ENCODE measurements around the gene PADI3. TPM values are rescaled to one million over a fixed set of nuclear protein-coding genes. Genes with fewer than 3 reads are reported as not detected.

Gene PADI3
- polyA plus RNA-seq, 2 of the 4 experiments (the other 2 are of a cell fraction) = 0.99 to 2.4 TPM

DNA sequence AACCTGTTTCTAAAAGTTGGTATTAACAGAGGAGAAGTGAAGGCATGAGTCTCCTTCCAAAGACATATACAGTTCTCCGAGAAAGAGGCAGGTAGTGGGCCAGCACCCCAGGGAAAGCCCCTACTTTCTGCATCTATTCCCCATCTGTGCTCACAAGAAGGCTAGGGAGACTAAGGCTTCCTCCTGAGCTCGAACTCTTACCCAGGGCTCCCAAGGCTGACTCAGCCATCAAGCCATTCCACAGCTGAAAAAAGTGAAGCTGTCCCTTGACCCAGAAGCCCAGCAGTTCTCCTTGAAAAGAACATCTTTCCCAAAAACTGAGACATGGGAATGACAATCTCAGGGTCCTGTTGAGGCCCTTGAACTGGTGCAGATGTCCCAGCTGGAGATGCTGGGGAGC is 1.9 kb upstream of the PADI3 start (continued):
- TF ChIP-seq RFX5 (IDR thresholded peaks at IDR 0.05) (no peak), FOSL2 (IDR thresholded peaks at IDR 0.05) (no peak), FOSL2 (CRISPR knock-in tag; IDR thresholded peaks at IDR 0.05) (no peak)

DNA sequence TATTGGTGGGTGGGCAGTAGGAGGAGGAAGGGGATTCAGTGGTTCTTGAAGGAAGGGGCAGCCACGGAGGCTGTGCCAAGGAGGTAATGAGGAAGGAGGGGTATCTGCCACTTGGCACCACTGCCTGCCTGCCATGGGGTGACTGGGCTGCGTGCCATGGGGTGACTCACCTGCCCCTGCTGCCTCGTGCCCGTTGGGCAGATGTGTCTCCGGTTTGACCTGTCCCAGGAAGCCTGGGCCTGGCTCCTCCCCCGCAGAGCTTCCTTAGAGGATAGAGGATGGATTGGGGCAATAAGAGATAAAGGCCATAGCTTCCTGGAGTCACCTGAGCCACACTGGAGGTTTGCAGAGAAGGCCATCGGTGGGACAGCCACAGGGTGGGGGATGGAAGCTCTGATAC is 1.7 kb downstream of the PADI3 start:
- DNase-seq (ENCODE audit: low read depth in 1 of 2, low spot score in 1 of 2) (peak; percentile 80 to 82), FAIRE-seq (no peak), ATAC-seq (peak; percentile 86 to 89)
- Histone ChIP-seq H3K4me2 (peak overlapping the region; percentile 86), H3K4me3 (no peak overlapping the region), H3K9me3 (no peaks in the 10 kb centered on the region), H3K27ac (peak overlapping the region; percentile 92 to 97), H3K4me1 (peaks cover 30% of the 10 kb centered on the region)
- WGBS (ENCODE audit: missing lambda C conversion rate) = 5% methylated on average over 6 of the region's 7 CpGs
- TF ChIP-seq POLR2A (IDR thresholded peaks at IDR 0.05; ENCODE audit: low read length) (no peak), RAD21 (conservative IDR thresholded peaks at IDR 0.05 in 1 of 2, IDR thresholded peaks at IDR 0.05 in 1 of 2) (no peak), BHLHE40 (IDR thresholded peaks at IDR 0.05; ENCODE audit: low read depth, low read length) (no peak), NPAS2 (CRISPR knock-in tag; IDR thresholded peaks at IDR 0.05; ENCODE audit: borderline replicate concordance) (no peak), HOXA7 (CRISPR knock-in tag; IDR thresholded peaks at IDR 0.05) (no peak), FOSL2 (IDR thresholded peaks at IDR 0.05) (peak; percentile 38; the same call in 1 of the 2 replicates), FOSL2 (CRISPR knock-in tag; IDR thresholded peaks at IDR 0.05) (peak; percentile 89), EP300 (IDR thresholded peaks at IDR 0.05) (peak in 1 of 2 experiments; percentile 37; a peak in 2 of 5 replicates), NFE2L2 (conservative IDR thresholded peaks at IDR 0.05; ENCODE audit: low read length) (no peak), ZSCAN20 (CRISPR knock-in tag; IDR thresholded peaks at IDR 0.05) (no peak), MAZ (IDR thresholded peaks at IDR 0.05; ENCODE audit: borderline replicate concordance, low read depth, low read length) (no peak), SMC3 (IDR thresholded peaks at IDR 0.05) (no peak), EHMT2 (IDR thresholded peaks at IDR 0.05; ENCODE audit: low read depth) (no peak), FOXS1 (CRISPR knock-in tag; IDR thresholded peaks at IDR 0.05) (no peak), KDM5A (IDR thresholded peaks at IDR 0.05) (no peak), CBX8 (IDR thresholded peaks at IDR 0.05) (no peak), JUN (IDR thresholded peaks at IDR 0.05) (peak in 1 of 2 experiments; percentile 52; a peak in 1 of 5 replicates), MYC (IDR thresholded peaks at IDR 0.05; ENCODE audit: borderline replicate concordance, low read length) (0 out of 2 replicates have a peak, but pooled peaks have one; percentile 22), JUNB (IDR thresholded peaks at IDR 0.05) (peak; percentile 54; the same call in 1 of the 2 replicates), HEYL (CRISPR knock-in tag; IDR thresholded peaks at IDR 0.05) (no peak), MAFK (IDR thresholded peaks at IDR 0.05; ENCODE audit: partially characterized antibody) (no peak), SREBF2 (IDR thresholded peaks at IDR 0.05) (no peak), GATA3 (IDR thresholded peaks at IDR 0.05; ENCODE audit: borderline replicate concordance) (no peak; the same call in 1 of the 2 replicates), POLR2AphosphoS2 (conservative IDR thresholded peaks at IDR 0.05; ENCODE audit: low read length) (no peak)
- TF ChIP-seq, protein P1, sequence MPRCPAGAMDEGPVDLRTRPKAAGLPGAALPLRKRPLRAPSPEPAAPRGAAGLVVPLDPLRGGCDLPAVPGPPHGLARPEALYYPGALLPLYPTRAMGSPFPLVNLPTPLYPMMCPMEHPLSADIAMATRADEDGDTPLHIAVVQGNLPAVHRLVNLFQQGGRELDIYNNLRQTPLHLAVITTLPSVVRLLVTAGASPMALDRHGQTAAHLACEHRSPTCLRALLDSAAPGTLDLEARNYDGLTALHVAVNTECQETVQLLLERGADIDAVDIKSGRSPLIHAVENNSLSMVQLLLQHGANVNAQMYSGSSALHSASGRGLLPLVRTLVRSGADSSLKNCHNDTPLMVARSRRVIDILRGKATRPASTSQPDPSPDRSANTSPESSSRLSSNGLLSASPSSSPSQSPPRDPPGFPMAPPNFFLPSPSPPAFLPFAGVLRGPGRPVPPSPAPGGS (IDR thresholded peaks at IDR 0.05) = 0 out of 3 replicates have a peak, but pooled peaks have one; percentile 17
- TF ChIP-seq, protein P2, sequence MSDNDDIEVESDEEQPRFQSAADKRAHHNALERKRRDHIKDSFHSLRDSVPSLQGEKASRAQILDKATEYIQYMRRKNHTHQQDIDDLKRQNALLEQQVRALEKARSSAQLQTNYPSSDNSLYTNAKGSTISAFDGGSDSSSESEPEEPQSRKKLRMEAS (IDR thresholded peaks at IDR 0.05) = peak; percentile 88
- TF ChIP-seq, protein P3, sequence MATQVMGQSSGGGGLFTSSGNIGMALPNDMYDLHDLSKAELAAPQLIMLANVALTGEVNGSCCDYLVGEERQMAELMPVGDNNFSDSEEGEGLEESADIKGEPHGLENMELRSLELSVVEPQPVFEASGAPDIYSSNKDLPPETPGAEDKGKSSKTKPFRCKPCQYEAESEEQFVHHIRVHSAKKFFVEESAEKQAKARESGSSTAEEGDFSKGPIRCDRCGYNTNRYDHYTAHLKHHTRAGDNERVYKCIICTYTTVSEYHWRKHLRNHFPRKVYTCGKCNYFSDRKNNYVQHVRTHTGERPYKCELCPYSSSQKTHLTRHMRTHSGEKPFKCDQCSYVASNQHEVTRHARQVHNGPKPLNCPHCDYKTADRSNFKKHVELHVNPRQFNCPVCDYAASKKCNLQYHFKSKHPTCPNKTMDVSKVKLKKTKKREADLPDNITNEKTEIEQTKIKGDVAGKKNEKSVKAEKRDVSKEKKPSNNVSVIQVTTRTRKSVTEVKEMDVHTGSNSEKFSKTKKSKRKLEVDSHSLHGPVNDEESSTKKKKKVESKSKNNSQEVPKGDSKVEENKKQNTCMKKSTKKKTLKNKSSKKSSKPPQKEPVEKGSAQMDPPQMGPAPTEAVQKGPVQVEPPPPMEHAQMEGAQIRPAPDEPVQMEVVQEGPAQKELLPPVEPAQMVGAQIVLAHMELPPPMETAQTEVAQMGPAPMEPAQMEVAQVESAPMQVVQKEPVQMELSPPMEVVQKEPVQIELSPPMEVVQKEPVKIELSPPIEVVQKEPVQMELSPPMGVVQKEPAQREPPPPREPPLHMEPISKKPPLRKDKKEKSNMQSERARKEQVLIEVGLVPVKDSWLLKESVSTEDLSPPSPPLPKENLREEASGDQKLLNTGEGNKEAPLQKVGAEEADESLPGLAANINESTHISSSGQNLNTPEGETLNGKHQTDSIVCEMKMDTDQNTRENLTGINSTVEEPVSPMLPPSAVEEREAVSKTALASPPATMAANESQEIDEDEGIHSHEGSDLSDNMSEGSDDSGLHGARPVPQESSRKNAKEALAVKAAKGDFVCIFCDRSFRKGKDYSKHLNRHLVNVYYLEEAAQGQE (IDR thresholded peaks at IDR 0.05) = no peak
- TF ChIP-seq, protein P4, sequence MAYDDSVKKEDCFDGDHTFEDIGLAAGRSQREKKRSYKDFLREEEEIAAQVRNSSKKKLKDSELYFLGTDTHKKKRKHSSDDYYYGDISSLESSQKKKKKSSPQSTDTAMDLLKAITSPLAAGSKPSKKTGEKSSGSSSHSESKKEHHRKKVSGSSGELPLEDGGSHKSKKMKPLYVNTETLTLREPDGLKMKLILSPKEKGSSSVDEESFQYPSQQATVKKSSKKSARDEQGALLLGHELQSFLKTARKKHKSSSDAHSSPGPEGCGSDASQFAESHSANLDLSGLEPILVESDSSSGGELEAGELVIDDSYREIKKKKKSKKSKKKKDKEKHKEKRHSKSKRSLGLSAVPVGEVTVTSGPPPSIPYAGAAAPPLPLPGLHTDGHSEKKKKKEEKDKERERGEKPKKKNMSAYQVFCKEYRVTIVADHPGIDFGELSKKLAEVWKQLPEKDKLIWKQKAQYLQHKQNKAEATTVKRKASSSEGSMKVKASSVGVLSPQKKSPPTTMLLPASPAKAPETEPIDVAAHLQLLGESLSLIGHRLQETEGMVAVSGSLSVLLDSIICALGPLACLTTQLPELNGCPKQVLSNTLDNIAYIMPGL (CRISPR knock-in tag; IDR thresholded peaks at IDR 0.05; ENCODE audit: borderline replicate concordance) = no peak
- TF ChIP-seq, protein P5, sequence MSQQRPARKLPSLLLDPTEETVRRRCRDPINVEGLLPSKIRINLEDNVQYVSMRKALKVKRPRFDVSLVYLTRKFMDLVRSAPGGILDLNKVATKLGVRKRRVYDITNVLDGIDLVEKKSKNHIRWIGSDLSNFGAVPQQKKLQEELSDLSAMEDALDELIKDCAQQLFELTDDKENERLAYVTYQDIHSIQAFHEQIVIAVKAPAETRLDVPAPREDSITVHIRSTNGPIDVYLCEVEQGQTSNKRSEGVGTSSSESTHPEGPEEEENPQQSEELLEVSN (IDR thresholded peaks at IDR 0.05; ENCODE audit: borderline replicate concordance, low read depth) = peak; percentile 48; the same call in 1 of the 2 replicates
- ChIA-PET CTCF (interaction anchor here (0.9 to 10.2 kb wide), 6 partner anchors 9 to 125 kb away, joined by 3 to 104 read pairs (median 6); no protein-coding TSS in a partner anchor), POLR2A (interaction anchor here (1.0 to 1.1 kb wide), 2 partner anchors 17 to 26 kb away, joined by 3 to 5 read pairs; no protein-coding TSS in a partner anchor)

Data from A549 (cell line).